Muscle of back (tissue), 11 donors: ENCODE measurements around the gene XKR7. TPM values are rescaled to one million over a fixed set of nuclear protein-coding genes. Genes with fewer than 3 reads are reported as not detected.
A peak's percentile ranks its signal among the peaks of the same experiment; 100 is the strongest.

Experiments used
- DNase-seq, 3 donors: peaks; one replicate each; pipeline versions ENCODE4 v3.0.0 to v3.0.0-alpha.2; 2013
- polyA plus RNA-seq, 10 donors: library from polyadenylated mRNA; unstranded; fragments of 120-200 nt; gene quantifications; one replicate each; pipeline ENCODE4 v1.2.1, GENCODE V29; 2013; ENCODE audit not compliant: insufficient read length in 10 of 10

Gene XKR7
- polyA plus RNA-seq, 10 donors, result 0.07 to 0.16 (median 0.09) TPM; not detected in 2

- DNase-seq, result peak in 2 of 3 donors; percentile 16 to 29
Observed at GRCh38 chr20:31943052-31943471, 24.9 kb upstream of the XKR7 start.

- DNase-seq, result no peak
Observed at GRCh38 chr20:31945319-31945718, 22.6 kb upstream of the XKR7 start.

DNA sequence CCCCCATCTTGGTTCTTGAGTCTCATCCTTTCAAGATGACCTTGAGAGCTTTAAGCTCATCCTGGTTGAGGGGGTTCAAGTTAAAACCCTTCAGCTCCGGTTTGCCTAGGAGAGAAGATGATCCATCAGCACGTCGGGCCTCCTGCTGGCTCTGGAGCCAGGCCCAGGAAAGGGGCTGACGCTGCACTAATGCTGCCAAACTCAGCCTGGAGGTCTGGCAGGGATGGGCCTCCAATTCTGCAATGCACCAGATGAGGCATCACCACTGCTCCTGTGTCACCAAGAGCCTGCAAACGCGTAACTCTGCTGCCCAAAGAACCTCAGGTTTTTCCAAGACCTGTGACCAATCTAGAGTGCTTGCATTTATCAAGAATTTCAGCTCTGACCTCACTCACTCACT, 22.2 kb upstream of the XKR7 start:
- no peak for DNase-seq

- no peak for DNase-seq
Observed at GRCh38 chr20:31948008-31948407, 19.9 kb upstream of the XKR7 start.

- no peak for DNase-seq
Observed at GRCh38 chr20:31949877-31950646, 17.9 kb upstream of the XKR7 start.

GRCh38 chr20:31951203-31951529, 16.8 kb upstream of the XKR7 start:
- no peak for DNase-seq

DNA sequence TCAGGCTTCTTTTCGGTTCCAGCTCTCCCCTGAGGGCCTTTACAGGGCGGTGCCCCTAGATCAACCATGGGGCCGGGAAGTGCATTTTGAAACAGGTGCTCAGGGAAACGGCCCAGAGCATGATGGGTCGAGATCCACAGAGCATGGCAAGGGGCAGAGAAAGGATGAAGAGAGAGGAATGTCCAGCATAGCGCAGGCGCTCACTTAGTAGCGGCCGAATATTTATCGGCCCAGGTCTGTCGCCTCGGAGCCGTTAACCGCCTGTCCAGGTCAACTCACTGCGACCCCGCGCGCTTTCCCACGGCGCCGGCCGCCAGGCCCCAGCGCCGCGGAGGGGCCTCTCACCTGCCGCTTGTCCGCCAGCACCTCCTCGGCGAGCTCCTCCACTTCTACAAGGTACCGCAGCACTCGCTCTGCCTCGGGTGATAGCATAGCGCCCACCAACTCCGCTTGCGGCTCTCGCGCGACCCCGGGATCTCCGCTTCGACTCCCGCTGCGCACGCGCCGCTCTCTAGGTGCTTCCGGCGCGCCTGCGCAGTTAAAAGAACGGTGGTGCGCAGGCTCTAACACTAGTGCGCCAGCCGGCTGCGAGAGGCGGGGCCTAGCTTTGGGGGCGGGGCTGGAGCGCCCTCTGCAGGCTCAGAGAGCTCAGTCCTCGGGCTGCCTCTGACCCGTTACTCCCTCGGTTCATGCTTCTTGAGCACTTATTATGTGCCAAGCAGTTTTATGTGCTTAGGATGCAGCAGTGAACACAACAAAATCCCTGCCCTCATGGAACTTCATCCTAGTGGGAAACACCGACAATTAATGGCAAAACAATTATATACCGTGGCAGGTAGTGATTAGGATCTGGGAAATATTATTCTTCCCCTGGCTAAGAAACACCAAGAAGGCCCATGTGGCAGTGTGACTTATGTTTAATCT, 16.2 kb upstream of the XKR7 start, which contains the start of gene PDRG1:
PDRG1 (minus strand) TSS at position 517 of the 924 bp plus-strand sequence; CDS start at position 432, 85 bp downstream.
- DNase-seq, result peak; percentile 95 to 98 (median 98)

DNA sequence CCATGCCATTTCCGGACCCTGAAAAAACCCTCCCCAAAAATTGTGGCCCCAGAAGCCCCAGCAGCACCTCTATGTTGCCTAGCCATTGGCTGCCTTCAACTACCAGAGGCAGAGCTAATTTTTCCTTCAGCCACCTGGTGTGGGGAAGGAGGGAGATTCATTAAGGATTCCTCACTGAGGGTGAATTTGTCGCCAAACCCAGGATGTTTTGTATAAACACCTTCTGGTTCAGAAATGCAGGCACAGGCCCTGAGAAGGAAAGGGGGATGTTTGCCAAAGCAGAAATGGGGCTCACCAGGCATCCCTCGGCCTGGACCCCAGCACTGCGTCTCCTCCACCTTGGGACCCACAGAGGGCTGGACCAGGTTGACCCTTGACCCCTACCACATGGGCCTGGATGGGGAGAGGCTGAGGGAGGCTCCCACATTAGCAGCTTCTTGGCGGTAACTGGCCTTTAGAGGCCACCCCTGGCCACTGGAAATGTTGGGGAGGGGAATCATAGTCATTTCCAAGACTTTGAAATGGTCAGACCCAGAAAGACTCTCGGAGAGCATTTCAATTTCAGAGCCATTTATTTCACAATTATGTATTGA, 14.3 kb upstream of the XKR7 start:
- DNase-seq, result no peak

DNA sequence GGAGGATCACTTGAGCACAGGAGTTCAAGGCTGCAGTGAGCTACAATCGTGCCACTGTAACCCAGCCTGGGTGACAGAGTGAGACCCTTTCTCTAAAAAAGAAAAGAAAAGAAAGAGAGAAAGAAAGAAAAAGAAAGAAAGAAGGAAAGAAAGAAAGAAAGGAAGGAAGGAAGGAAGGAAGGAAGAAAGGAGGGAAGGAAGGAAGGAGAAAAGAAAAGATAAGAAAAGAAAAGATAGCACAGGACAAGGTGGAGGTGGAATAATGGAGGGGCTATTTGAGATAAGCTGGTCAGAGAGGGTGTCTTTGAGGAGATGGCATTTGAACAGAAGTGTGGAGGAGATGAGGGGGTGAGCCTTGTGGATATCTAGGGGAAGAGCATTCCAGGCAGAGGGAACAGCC, 13.5 kb upstream of the XKR7 start:
- DNase-seq, result no peak

DNA sequence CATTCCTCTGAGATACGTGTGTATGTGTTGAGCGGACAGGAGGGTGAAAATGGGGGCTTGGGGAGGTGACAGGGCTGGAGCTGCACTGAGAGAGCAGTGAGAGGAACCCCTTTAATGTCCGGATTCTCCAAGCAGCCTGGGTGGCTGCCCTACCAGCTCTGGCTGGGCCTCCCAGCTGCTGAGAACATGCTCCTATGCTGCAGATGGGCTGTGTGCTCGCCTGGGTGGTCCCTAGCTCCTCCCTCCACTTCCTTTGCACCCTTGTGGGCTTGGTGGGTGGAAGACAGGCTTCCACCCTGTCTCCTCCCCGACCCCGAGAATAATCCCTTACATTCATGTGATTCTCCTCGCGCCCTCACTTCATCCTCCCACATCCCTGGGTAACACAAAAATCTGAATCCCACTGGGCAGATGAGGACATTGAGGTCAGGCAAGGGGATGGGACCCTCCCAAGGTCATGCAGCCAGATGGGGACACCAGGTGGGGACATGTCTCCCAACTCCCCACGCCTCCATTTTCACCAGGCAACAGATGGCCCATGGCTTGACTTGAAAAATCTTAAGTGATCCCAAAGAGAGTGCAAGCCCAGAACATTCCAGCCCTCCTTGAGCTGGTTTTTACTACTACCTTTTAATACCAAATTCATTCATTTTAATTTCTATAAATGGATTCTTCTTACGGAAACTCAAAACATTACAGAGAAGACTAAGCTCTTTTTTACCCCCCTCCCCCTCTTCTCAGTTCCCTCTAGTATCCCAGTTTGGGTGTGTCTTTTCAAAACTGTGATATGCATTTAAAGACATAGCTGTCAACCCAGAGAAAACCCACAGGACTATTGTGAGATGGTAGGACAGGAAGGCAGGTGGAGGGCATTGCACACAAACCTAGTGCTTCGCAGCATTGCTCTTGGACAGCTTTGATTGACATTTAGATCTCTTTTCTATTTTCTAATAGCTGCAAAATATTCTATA, 11.1 kb upstream of the XKR7 start:
- no peak for DNase-seq

- no peak for DNase-seq
Observed at GRCh38 chr20:31962761-31963160, 5.2 kb upstream of the XKR7 start.

- no peak for DNase-seq
Observed at GRCh38 chr20:31963889-31964288, 4.1 kb upstream of the XKR7 start.

- no peak for DNase-seq
Observed at GRCh38 chr20:31966991-31967655, 828 bp upstream of the XKR7 start.

DNA sequence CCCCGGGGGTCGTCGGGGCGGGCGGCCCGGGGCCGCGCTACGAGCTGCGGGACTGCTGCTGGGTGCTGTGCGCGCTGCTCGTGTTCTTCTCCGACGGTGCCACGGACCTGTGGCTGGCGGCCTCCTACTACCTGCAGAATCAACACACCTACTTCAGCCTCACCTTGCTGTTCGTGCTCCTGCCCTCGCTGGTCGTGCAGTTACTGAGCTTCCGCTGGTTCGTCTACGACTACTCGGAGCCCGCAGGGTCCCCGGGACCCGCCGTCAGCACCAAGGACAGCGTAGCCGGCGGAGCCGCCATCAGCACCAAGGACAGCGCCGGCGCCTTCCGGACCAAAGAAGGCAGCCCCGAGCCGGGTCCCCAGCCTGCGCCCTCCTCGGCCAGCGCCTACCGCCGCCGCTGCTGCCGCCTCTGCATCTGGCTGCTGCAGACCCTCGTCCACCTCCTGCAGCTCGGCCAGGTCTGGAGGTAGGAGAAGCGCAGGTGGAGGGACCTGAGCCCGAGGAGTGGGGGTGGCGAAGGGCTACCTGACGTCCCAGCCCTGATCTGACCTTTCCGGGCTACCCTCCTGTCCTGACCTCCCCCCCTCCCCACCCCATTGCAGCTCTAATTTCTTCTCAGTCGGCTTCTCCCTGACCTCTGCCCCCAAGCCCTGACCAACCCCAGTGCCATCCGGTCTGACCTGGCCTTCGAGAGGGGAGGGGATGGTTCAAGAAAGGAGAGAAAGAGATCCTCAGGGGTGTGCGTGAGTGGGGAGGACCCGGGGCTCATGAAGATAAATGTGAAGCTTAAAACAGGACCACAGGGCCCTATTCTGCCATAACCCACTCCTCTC, 558 bp downstream of the XKR7 start:
- DNase-seq, result peak; percentile 59 to 92 (median 86)

DNA sequence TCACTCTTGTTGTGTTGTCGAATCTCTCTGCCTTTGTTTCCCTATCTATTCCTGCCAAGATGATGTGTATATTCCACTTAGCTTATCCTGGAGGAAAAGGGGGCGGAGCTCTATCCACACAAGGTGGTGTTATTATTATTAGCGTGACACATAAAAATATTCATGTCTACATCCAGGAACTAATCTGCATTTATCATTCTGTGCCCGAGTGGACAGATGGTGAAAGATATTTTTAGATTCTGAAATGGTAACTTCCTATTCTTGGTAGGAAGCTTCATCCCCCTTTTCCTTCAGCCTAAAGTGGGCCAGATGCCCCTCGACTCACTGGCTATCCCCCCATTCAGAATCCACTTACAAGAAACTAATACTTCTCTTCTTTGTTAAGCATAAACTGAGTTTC, 2.0 kb downstream of the XKR7 start:
- DNase-seq, result no peak

GRCh38 chr20:31972471-31973021, 4.6 kb downstream of the XKR7 start:
- DNase-seq, result no peak

GRCh38 chr20:31974296-31974695, 6.3 kb downstream of the XKR7 start:
- no peak for DNase-seq

DNA sequence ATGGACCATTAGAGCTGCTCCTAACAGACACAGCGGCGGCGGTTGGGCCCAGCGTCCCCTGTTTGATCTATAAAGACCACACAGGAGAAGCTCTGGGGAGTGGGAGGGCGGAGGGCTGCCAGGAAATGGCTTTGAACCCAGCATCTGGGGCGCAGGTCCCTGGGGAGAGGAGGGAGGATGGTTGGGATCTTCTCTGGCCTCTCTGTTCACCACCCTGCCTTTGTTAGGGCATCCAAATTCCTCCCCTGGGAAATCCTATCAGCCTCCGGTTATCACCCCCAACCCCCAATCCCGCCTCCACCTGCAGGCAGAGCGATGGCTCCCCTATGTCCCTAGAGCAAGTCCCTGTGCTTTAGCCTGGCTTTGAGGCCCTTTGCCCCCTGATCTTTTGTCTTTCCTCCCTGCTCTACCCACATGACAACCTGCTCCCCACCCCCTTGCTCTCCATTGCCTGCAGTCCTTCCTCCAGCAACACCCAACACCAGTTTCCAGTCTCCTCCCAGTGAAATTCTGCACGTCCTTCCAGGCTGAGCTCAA, 7.1 kb downstream of the XKR7 start:
- no peak for DNase-seq

DNA sequence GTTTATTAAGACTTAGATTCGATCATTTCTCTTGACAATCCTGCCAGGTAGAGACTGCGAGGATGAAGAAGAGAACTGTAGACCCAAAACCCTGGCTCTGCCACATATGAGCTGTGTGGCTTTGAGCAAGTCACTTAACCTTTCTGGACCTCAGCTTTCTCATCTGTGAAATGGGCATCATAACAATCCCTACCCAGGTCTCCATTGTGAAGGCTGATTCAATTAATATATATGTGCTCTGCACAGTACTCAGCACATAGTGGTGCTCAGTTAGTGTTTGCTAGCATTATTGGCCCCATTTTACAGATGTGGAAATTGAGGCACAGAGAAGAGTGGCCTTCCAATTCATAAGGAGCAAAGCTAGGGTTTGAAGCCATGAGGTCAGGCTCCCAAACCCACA, 7.9 kb downstream of the XKR7 start:
- no peak for DNase-seq
